Measurements from ENCODE around the gene MARK3. TPM values are rescaled to one million over a fixed set of nuclear protein-coding genes. Genes with fewer than 3 reads are reported as not detected.

Gene MARK3
- total RNA-seq, 2 donors from 2014 or later = 87.2 to 147 TPM

- no peak for ATAC-seq
- TF ChIP-seq CTCF (IDR thresholded peaks at IDR 0.05) = no peak
- no peak for TF ChIP-seq POLR2A (IDR thresholded peaks at IDR 0.05)
- Histone ChIP-seq H3K36me3 (replicated peaks in 1 of 2; ENCODE audit: insufficient read depth in 1 of 2, low read depth in 2 of 2) (peaks cover 0 to 3% of the 10 kb centered on the region in 2 donors), H3K9me3 (no peaks in the 10 kb centered on the region), H3K27ac (no peak overlapping the region), H3K4me3 (no peak overlapping the region), H3K27me3 (no peaks in the 10 kb centered on the region), H3K4me1 (peaks cover 29% of the 10 kb centered on the region)
- intact Hi-C loops (cut with DNase I) = no loop called here
- 78 to 84% methylated on average over 9 to 10 of the region's 11 CpGs for WGBS, 2 donors
- no peak for DNase-seq
These were observed 150.8 kb downstream of the MARK3 start for GRCh38 chr14:103535891-103536565.

GRCh38 chr14:103536693-103537092 is 151.5 kb downstream of the MARK3 start:
- no peaks in the 10 kb centered on the region for H3K9me3 ChIP-seq
- H3K4me3 ChIP-seq = no peak overlapping the region
- intact Hi-C loops (cut with DNase I) = no loop called here
- DNase-seq (no peak), ATAC-seq (no peak)
- no peaks in the 10 kb centered on the region for H3K27me3 ChIP-seq
- H3K36me3 ChIP-seq (replicated peaks in 1 of 2; ENCODE audit: insufficient read depth in 1 of 2, low read depth in 2 of 2) = peaks cover 0 to 3% of the 10 kb centered on the region in 2 donors
- no peak overlapping the region for H3K27ac ChIP-seq
- TF ChIP-seq POLR2A (IDR thresholded peaks at IDR 0.05) (no peak), CTCF (IDR thresholded peaks at IDR 0.05) (no peak)
- 81 to 84% methylated on average over 9 of the region's 9 CpGs for WGBS, 2 donors
- peaks cover 28% of the 10 kb centered on the region for H3K4me1 ChIP-seq

GRCh38 chr14:103537175-103537990 is 152.2 kb downstream of the MARK3 start:
- H3K4me3 ChIP-seq = no peak overlapping the region
- H3K27me3 ChIP-seq = no peaks in the 10 kb centered on the region
- no peak overlapping the region for H3K27ac ChIP-seq
- no peak for TF ChIP-seq POLR2A (IDR thresholded peaks at IDR 0.05)
- TF ChIP-seq CTCF (IDR thresholded peaks at IDR 0.05) = no peak
- H3K4me1 ChIP-seq = peaks cover 35% of the 10 kb centered on the region
- 48 to 63% methylated on average over 7 to 18 of the region's 18 CpGs for WGBS, 2 donors
- no peak for DNase-seq
- ATAC-seq = no peak
- H3K9me3 ChIP-seq = no peaks in the 10 kb centered on the region
- intact Hi-C loops (cut with DNase I) = no loop called here
- H3K36me3 ChIP-seq (replicated peaks in 1 of 2; ENCODE audit: insufficient read depth in 1 of 2, low read depth in 2 of 2) = peaks cover 0 to 3% of the 10 kb centered on the region in 2 donors

GRCh38 chr14:103538291-103539055 is 153.3 kb downstream of the MARK3 start:
- Histone ChIP-seq H3K36me3 (replicated peaks in 1 of 2; ENCODE audit: insufficient read depth in 1 of 2, low read depth in 2 of 2) (no peaks in the 10 kb centered on the region), H3K27ac (no peak overlapping the region), H3K27me3 (no peaks in the 10 kb centered on the region), H3K4me3 (no peak overlapping the region), H3K4me1 (peaks cover 46% of the 10 kb centered on the region), H3K9me3 (no peaks in the 10 kb centered on the region)
- peak in 1 of 3 donors; percentile 10 for TF ChIP-seq POLR2A (IDR thresholded peaks at IDR 0.05)
- no peak for TF ChIP-seq CTCF (IDR thresholded peaks at IDR 0.05)
- DNase-seq = peak in 1 of 4 donors; percentile 33
- ATAC-seq = peak; percentile 34
- WGBS, 2 donors = 10 to 25% methylated on average over 6 to 26 of the region's 30 CpGs
- intact Hi-C loops (cut with DNase I) = no loop called here
